Activated naive CD8-positive, alpha-beta T cell treated with anti-CD3 and anti-CD28 coated beads for 36 hours (primary cell): ENCODE results near the gene DARS1. TPM values are rescaled to one million over a fixed set of nuclear protein-coding genes. Genes with fewer than 3 reads are reported as not detected.

Experiments used
- DNase-seq: peaks from one replicate; pipeline ENCODE4 v3.0.0; 2021
- H3K27ac Mint-ChIP-seq: one replicate; pipeline ENCODE4 v1.8.0; 2022; ENCODE audit warnings: mild to moderate bottlenecking, moderate library complexity, mixed read lengths
- H3K27me3 Mint-ChIP-seq: one replicate; pipeline ENCODE4 v1.8.0; 2022; ENCODE audit warnings: mild to moderate bottlenecking, mixed read lengths
- H3K36me3 Mint-ChIP-seq: one replicate; pipeline ENCODE4 v1.8.0; 2021; ENCODE audit warnings: mild to moderate bottlenecking, mixed read lengths
- H3K4me1 Mint-ChIP-seq: one replicate; pipeline ENCODE4 v1.8.0; 2021; ENCODE audit warnings: mixed read lengths
- H3K4me3 Mint-ChIP-seq: one replicate; pipeline ENCODE4 v1.8.0; 2022; ENCODE audit warnings: mild to moderate bottlenecking, moderate library complexity, mixed read lengths
- H3K9me3 Mint-ChIP-seq: one replicate; pipeline ENCODE4 v1.8.0; 2022; ENCODE audit warnings: mixed read lengths
- total RNA-seq, 2 experiments: library from RNA; stranded (reverse); gene quantifications; one replicate each; pipeline ENCODE4 v1.2.3, GENCODE V29; 2021

The DARS1 gene
- total RNA-seq, 2 experiments from 2014 or later = 165 to 173 TPM

DNA sequence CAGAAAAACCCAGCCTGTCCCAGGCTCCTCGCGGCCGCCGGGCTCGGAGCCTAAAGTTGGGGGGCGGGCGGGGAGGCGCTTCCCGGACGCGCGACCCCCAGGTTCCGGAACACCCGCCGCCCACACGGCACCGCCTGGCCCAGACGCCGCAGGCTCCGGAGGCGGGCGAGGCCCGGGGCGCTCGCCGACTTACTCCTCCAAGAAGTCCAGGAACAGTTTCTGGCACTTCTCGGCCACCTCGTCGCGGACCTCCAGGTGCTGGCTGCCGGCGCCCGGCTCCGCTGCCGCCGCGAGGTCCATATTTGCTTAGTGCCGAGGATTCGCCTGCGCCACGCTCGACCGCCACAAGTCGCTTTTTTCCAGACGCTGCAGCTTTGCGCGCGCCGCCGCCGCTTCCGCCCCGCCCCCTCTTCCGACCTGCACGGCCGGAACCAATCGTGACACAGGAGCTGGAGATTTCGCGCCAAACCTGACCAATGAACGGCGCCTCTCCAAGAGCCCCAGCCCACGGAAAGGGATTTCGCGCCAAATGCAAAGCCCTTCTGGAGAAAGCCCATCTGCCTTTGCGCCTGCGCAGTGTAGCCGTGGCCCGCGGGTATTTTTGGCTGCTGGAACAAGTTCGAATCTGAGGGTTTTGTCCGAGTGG is 109.2 kb downstream of the DARS1 start, which contains the start of gene MCM6:
Gene MCM6 (minus strand): TSS at position 378 of the 646 bp plus-strand sequence. CDS start 78 bp downstream, at position 300.
- Mint-ChIP-seq H3K27ac (peak within 1 kb of the TSS; percentile 99), H3K27me3 (peaks cover 3% of the 10 kb centered on the region), H3K4me1 (peaks cover 44% of the 10 kb centered on the region), H3K36me3 (peaks cover 44% of the 10 kb centered on the region), H3K4me3 (peak within 1 kb of the TSS; percentile 96), H3K9me3 (no peaks in the 10 kb centered on the region)
- DNase-seq = peak; percentile 99

DNA sequence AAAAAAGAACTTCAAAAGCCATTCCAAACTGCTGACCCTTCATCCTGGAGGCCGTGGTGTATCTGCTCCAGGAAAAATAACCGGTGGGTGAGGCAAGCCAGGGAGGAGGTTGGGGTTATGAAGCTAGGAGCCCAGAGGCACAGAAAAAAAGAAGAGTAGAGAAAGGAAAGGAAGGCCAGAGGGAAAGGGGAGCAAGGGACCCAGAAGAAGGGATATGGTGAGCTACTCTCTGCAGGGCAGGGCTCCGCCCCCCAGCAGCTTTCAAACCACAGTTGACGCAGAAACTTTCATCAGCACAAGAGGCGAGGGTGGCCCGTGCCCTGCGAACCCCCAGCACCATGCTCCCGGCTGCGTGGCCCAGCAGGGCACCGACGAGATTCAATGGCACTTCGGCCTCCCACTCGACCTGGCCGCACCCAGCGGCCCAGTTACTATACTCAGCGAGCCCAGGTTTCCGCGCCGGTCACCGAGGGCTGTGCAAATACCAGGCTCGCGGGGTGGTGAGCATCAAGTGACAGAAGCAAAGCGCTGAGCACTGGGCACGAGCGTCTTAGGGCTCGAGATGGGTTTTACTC is 109.8 kb downstream of the DARS1 start:
- H3K4me3 Mint-ChIP-seq = peak overlapping the region; percentile 96
- peak; percentile 83 for DNase-seq
- H3K27ac Mint-ChIP-seq = peak overlapping the region; percentile 99
- peaks cover 3% of the 10 kb centered on the region for H3K27me3 Mint-ChIP-seq
- H3K4me1 Mint-ChIP-seq = peaks cover 48% of the 10 kb centered on the region
- H3K9me3 Mint-ChIP-seq = no peaks in the 10 kb centered on the region
- peaks cover 47% of the 10 kb centered on the region for H3K36me3 Mint-ChIP-seq

DNA sequence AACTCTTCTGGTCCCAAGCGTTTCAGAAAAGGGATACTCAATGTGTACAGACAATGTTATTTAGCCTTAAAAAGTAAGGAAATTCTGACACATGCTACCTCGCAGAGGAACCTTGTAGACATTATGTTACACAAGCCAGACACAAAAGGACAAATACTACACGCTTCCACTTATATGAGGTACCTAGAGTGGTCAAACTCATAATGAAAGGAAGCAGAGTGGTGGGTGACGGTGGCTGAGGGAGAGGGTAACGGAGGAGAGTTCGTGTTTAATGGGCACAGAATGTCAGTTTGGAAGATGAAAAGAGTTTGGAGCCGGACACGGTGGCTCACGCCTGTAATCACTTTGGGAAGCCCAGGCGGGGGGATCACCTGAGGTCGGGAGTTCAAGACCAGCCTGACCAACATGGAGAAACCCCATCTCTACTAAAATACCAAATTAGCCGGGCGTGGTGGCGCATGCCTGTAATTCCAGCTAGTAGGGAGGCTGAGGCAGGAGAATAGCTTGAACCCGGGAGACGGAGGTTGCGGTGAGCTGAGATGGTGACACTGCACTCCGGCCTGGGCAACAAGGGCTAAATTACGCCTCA is 110.6 kb downstream of the DARS1 start:
- Mint-ChIP-seq H3K36me3 (peaks cover 53% of the 10 kb centered on the region), H3K4me1 (peaks cover 52% of the 10 kb centered on the region), H3K27ac (peak overlapping the region; percentile 99), H3K4me3 (peak overlapping the region; percentile 96), H3K27me3 (peaks cover 3% of the 10 kb centered on the region), H3K9me3 (no peaks in the 10 kb centered on the region)
- DNase-seq = no peak

DNA sequence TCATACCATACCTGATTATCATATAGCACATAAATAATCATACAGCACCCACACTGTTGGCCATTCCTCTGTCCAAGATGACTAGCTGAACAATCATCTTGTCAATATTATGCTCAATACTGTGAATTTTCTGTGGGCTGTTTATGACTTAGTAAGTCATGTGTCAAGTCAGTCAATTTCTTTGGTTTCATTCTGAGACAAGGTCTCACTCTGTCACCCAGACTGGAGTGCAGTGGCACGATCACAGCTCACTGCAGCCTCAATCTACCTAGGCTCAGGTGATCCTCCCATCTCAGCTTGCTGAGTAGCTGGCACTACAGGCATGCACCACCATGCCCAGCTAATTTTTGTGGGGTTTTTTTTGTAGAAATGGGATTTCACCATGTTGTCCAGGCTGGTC is 114.9 kb downstream of the DARS1 start:
- Mint-ChIP-seq H3K4me1 (peaks cover 50% of the 10 kb centered on the region), H3K27ac (peak overlapping the region; percentile 2), H3K27me3 (no peaks in the 10 kb centered on the region), H3K4me3 (no peak overlapping the region), H3K9me3 (no peaks in the 10 kb centered on the region), H3K36me3 (peaks cover 72% of the 10 kb centered on the region)
- no peak for DNase-seq

DNA sequence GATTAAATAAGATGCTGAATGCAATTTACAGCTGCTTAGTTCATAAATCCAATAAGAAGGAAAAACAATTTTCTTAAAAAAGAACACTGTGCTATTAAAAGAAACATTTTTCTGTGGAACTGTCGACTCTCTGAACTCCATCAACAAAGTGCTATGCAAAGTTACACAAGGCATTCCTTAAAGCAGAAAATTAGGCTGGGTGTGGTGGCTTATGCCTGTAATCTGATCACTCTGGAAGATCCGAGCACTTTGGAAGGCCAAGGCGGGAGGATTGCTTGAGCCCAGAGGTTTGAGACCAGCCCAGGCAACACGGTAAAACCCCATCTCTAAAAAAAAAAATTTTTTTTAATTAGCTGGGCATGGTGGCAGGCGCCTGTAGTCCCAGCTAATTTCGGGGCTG is 122.2 kb downstream of the DARS1 start:
- no peaks in the 10 kb centered on the region for H3K27me3 Mint-ChIP-seq
- no peaks in the 10 kb centered on the region for H3K9me3 Mint-ChIP-seq
- H3K27ac Mint-ChIP-seq = no peak overlapping the region
- H3K4me3 Mint-ChIP-seq = no peak overlapping the region
- DNase-seq = no peak
- peaks cover 53% of the 10 kb centered on the region for H3K36me3 Mint-ChIP-seq
- H3K4me1 Mint-ChIP-seq = peaks cover 13% of the 10 kb centered on the region

GRCh38 chr2:135862718-135863117 is 122.7 kb downstream of the DARS1 start:
- Mint-ChIP-seq H3K36me3 (peaks cover 54% of the 10 kb centered on the region), H3K27ac (no peak overlapping the region), H3K4me1 (peaks cover 13% of the 10 kb centered on the region), H3K27me3 (no peaks in the 10 kb centered on the region), H3K9me3 (no peaks in the 10 kb centered on the region), H3K4me3 (no peak overlapping the region)
- DNase-seq = no peak

Other genes with a start within 250 kb of the DARS1 start
- 10 to 100 TPM; 70.6 to 81.8 TPM for gene UBXN4, start 243.8 kb downstream of the DARS1 start, total RNA-seq
- gene LCT, start 148.4 kb downstream of the DARS1 start, total RNA-seq = under 1 TPM; 0.31 to 0.34 TPM
- gene MCM6, start 109.2 kb downstream of the DARS1 start, total RNA-seq = 100 to 1,000 TPM; 229 to 232 TPM
- 10 to 100 TPM; 56.4 to 57.7 TPM for gene CXCR4, start 132.5 kb upstream of the DARS1 start, total RNA-seq